Spleen (tissue), 7 donors: Measurements from ENCODE around the gene ALG5.

ENCODE experiments used
- CTCF ChIP-seq, 11 experiments: fragments of 200-600 bp in 7 of 11; fragments of 450-650 bp in 4 of 11; sonication (generic) in 4 of 11; IDR thresholded peaks in 8 of 11; conservative IDR thresholded peaks in 3 of 11; 1 replicate in 7 of 11; 2 replicates in 4 of 11; pipeline versions ENCODE4 v1.4.0 to v1.8.0; 2016 to 2021; ENCODE audit warnings: antibody characterized with exemption in 11 of 11, inconsistent platforms in 4 of 11, mild to moderate bottlenecking in 1 of 11
- POLR2A ChIP-seq, 3 donors: fragments of 450-650 bp; IDR thresholded peaks; one replicate each; pipeline ENCODE4 v1.5.1; 2017; ENCODE audit warnings: antibody characterized with exemption in 3 of 3, mild to moderate bottlenecking in 1 of 3
- POLR2AphosphoS5 ChIP-seq, 3 donors: sonication (generic); formaldehyde crosslinking; IDR thresholded peaks; one replicate each; pipeline ENCODE4 v1.5.1; 2017; ENCODE audit warnings: antibody characterized with exemption in 3 of 3
- donor health status: DM: no; HTN: no; CAD: no; lungs with moderate emphysema.
- donor health status: DM: no; HTN: no; CAD: no.
- donor health status: DM: no; HTN: no; CAD: no.

- TF ChIP-seq CTCF (IDR thresholded peaks at IDR 0.05 in 8 of 11, conservative IDR thresholded peaks at IDR 0.05 in 3 of 11) (no peak), POLR2A (IDR thresholded peaks at IDR 0.05) (no peak), POLR2AphosphoS5 (IDR thresholded peaks at IDR 0.05) (no peak)
These were observed 86.8 kb downstream of the ALG5 start for GRCh38 chr13:36912369-36912768.
